Measurements from ENCODE around the gene ESRP2.

- TF ChIP-seq CTCF (IDR thresholded peaks at IDR 0.05 in 4 of 5, conservative IDR thresholded peaks at IDR 0.05 in 1 of 5) = no peak
- TF ChIP-seq POLR2A (IDR thresholded peaks at IDR 0.05) = no peak
These were observed 35.7 kb downstream of the ESRP2 start for GRCh38 chr16:68200088-68200783.
